WTC11 (cell line): ENCODE data around the gene MTHFD1L. TPM values are rescaled to one million over a fixed set of nuclear protein-coding genes. Genes with fewer than 3 reads are reported as not detected.
A peak's percentile ranks its signal among the peaks of the same experiment; 100 is the strongest.

Source experiments
- ATAC-seq: fragments of 200-7000 bp; cut with Tn5 transposase; 2 replicates; pipeline ENCODE4 v1.10.0; 2021; ENCODE audit warnings: mild to moderate bottlenecking, moderate library complexity
- CTCF ChIA-PET: fragments of 300-600 bp; sonication (Branson Sonifier 250); formaldehyde crosslinking; loops from one replicate; lab custom pipeline; 2021; ENCODE audit warnings: antibody characterized with exemption; lab: Charles Lee
- POLR2A ChIA-PET: fragments of 350-600 bp; sonication (Branson Sonifier 250); formaldehyde crosslinking; loops from one replicate; lab custom pipeline; 2021; ENCODE audit warnings: antibody characterized with exemption; lab: Charles Lee
- DNase-seq: peaks from one replicate; pipeline ENCODE4 v3.0.0; 2021; ENCODE audit warnings: low spot score
- H3K27ac Mint-ChIP-seq: 2 replicates; pipeline ENCODE4 v1.8.0; 2021; ENCODE audit warnings: mixed read lengths
- H3K27me3 Mint-ChIP-seq: 2 replicates; pipeline ENCODE4 v1.8.0; 2021; ENCODE audit warnings: low read depth, mild to moderate bottlenecking, moderate library complexity, mixed read lengths
- H3K36me3 Mint-ChIP-seq: 2 replicates; pipeline ENCODE4 v1.8.0; 2021; ENCODE audit warnings: mixed read lengths
- H3K4me1 Mint-ChIP-seq: 2 replicates; pipeline ENCODE4 v1.8.0; 2022; ENCODE audit warnings: mixed read lengths
- H3K4me3 Mint-ChIP-seq: 2 replicates; pipeline ENCODE4 v1.8.0; 2021; ENCODE audit warnings: mild to moderate bottlenecking, moderate library complexity, mixed read lengths
- H3K9me3 Mint-ChIP-seq: 2 replicates; pipeline ENCODE4 v1.8.0; 2021; ENCODE audit warnings: mixed read lengths
- AR ChIP-seq: fragments of 250-450 bp; sonication (Bioruptor Pico); IDR thresholded peaks from 2 replicates; pipeline ENCODE4 v1.9.0; 2021; ENCODE audit warnings: mild to moderate bottlenecking
- GABPB1 ChIP-seq: sonication (generic); formaldehyde crosslinking; IDR thresholded peaks from 2 replicates; pipeline ENCODE4 v1.8.1; 2023; ENCODE audit warnings: mild to moderate bottlenecking, missing genetic modification reagents
- GRHL2 ChIP-seq: fragments of 250-450 bp; sonication (Bioruptor Pico); IDR thresholded peaks from 2 replicates; pipeline ENCODE4 v1.8.0; 2022; ENCODE audit warnings: mild to moderate bottlenecking, moderate library complexity; ENCODE audit not compliant: insufficient replicate concordance, severe bottlenecking
- HMGA2 ChIP-seq: fragments of 250-450 bp; sonication (Bioruptor Pico); IDR thresholded peaks from 2 replicates; pipeline ENCODE4 v1.4.0; 2021; ENCODE audit warnings: mild to moderate bottlenecking, moderate library complexity
- IRF1 ChIP-seq: sonication (generic); formaldehyde crosslinking; IDR thresholded peaks from 2 replicates; pipeline ENCODE4 v1.8.0; 2023; ENCODE audit warnings: missing genetic modification reagents
- MLX ChIP-seq: sonication (generic); formaldehyde crosslinking; IDR thresholded peaks from 2 replicates; pipeline ENCODE4 v1.8.1; 2023; ENCODE audit warnings: mild to moderate bottlenecking, missing genetic modification reagents, moderate library complexity
- NFATC4 ChIP-seq: fragments of 250-450 bp; sonication (Bioruptor Pico); IDR thresholded peaks from 2 replicates; pipeline ENCODE4 v1.9.0; 2021; ENCODE audit warnings: mild to moderate bottlenecking
- NFE2L1 ChIP-seq: sonication (generic); formaldehyde crosslinking; IDR thresholded peaks from 2 replicates; pipeline ENCODE4 v1.8.1; 2023; ENCODE audit warnings: missing genetic modification reagents
- SOX15 ChIP-seq: fragments of 250-450 bp; sonication (Bioruptor Pico); IDR thresholded peaks from 2 replicates; pipeline ENCODE4 v1.9.0; 2021; ENCODE audit warnings: mild to moderate bottlenecking
- USF2 ChIP-seq: sonication (generic); formaldehyde crosslinking; IDR thresholded peaks from 2 replicates; pipeline ENCODE4 v1.8.1; 2023; ENCODE audit warnings: mild to moderate bottlenecking, missing genetic modification reagents, moderate library complexity
- ZNF263 ChIP-seq: sonication (generic); formaldehyde crosslinking; IDR thresholded peaks from 2 replicates; pipeline ENCODE4 v1.8.1; 2022; ENCODE audit warnings: low read depth, mild to moderate bottlenecking, moderate library complexity, missing genetic modification reagents
- ZNF425 ChIP-seq: fragments of 250-450 bp; sonication (Bioruptor Pico); conservative IDR thresholded peaks from 2 replicates; pipeline ENCODE4 v1.9.0; 2021; ENCODE audit warnings: mild to moderate bottlenecking
- ZNF532 ChIP-seq: fragments of 250-450 bp; sonication (Bioruptor Pico); IDR thresholded peaks from 2 replicates; pipeline ENCODE4 v1.9.0; 2021; ENCODE audit warnings: mild to moderate bottlenecking, borderline replicate concordance
- total RNA-seq: library from RNA; stranded (reverse); gene quantifications from 3 replicates; pipeline ENCODE4 v1.2.3, GENCODE V29; 2021

Gene MTHFD1L
- total RNA-seq, 1 experiment from 2014 or later = 104 TPM

GRCh38 chr6:150940941-150941340 is 75.4 kb downstream of the MTHFD1L start (continued):
- no peak for TF ChIP-seq AR
- TF ChIP-seq ZNF425 (CRISPR knock-in tag) = no peak
- no peak for TF ChIP-seq NFE2L1 (CRISPR knock-in tag)
- TF ChIP-seq USF2 (CRISPR knock-in tag) = no peak
- TF ChIP-seq, all 79 proteins: peak for 0

GRCh38 chr6:150949526-150949925 is 84.0 kb downstream of the MTHFD1L start:
- Mint-ChIP-seq H3K9me3 (no peaks in the 10 kb centered on the region), H3K4me1 (no peaks in the 10 kb centered on the region), H3K4me3 (no peak overlapping the region), H3K27ac (0 out of 2 replicates have a peak overlapping the region, but pooled peaks have one; percentile 35), H3K36me3 (peaks cover 60% of the 10 kb centered on the region), H3K27me3 (no peaks in the 10 kb centered on the region)
- ChIA-PET POLR2A (no interaction called here), CTCF (no interaction called here)
- TF ChIP-seq GRHL2 (CRISPR knock-in tag) (no peak), NFATC4 (CRISPR knock-in tag) (no peak), MLX (no peak), IRF1 (CRISPR knock-in tag) (no peak), ZNF532 (CRISPR knock-in tag) (no peak), SOX15 (CRISPR knock-in tag) (no peak), HMGA2 (CRISPR knock-in tag) (no peak), ZNF263 (CRISPR knock-in tag) (no peak), GABPB1 (CRISPR knock-in tag) (no peak)
- ATAC-seq (no peak), DNase-seq (no peak)
